A673 (cell line): Measurements from ENCODE around the gene SBDS.
"Not testable (repeated sequence)": the region's sequence is repeated elsewhere in the genome, so short reads cannot be mapped to it uniquely, and the experiment has no call there.

Experiments used
- CTCF ChIP-seq: fragments of 300-800, 200-600 bp; sonication (generic); conservative IDR thresholded peaks from 2 replicates; pipeline ENCODE4 v1.5.1; 2017; ENCODE audit warnings: low read depth, mild to moderate bottlenecking, antibody characterized with exemption, low read length, moderate library complexity, mixed read lengths
- EZH2 ChIP-seq: fragments of 200-600 bp; sonication (generic); IDR thresholded peaks from 2 replicates; pipeline ENCODE4 v1.6.1; 2017; ENCODE audit warnings: borderline replicate concordance, low read depth, mild to moderate bottlenecking, mixed read lengths, antibody characterized with exemption, low read length; ENCODE audit not compliant: poor library complexity, severe bottlenecking

GRCh38 chr7:67031685-67032084 lies 36.3 kb upstream of the SBDS start:
- TF ChIP-seq CTCF, EZH2: not testable (repeated sequence)
